H9 (cell line): ENCODE measurements around the gene CCDC88C. TPM values are rescaled to one million over a fixed set of nuclear protein-coding genes. Genes with fewer than 3 reads are reported as not detected.
"Not testable (repeated sequence)": the region's sequence is repeated elsewhere in the genome, so short reads cannot be mapped to it uniquely, and the experiment has no call there.

Experiments
- DNase-seq: peaks from one replicate; pipeline ENCODE4 v3.0.0-alpha.2; 2017
- H2AFZ ChIP-seq: one replicate; pipeline ENCODE4 v1.6.1; 2013; ENCODE audit warnings: mild to moderate bottlenecking, low read length, control low read depth, moderate library complexity
- H2AK5ac ChIP-seq: 2 replicates; pipeline ENCODE4 v1.6.1; 2013; ENCODE audit warnings: low read length, control low read depth, mixed read lengths; ENCODE audit not compliant: insufficient read length
- H2BK120ac ChIP-seq: one replicate; pipeline ENCODE4 v1.6.1; 2013; ENCODE audit warnings: low read depth, mild to moderate bottlenecking, low read length, control low read depth, inconsistent platforms; ENCODE audit not compliant: poor library complexity, severe bottlenecking
- H2BK12ac ChIP-seq: 2 replicates; pipeline ENCODE4 v1.6.1; 2013; ENCODE audit warnings: low read length, control low read depth, mixed read lengths, low read depth; ENCODE audit not compliant: insufficient read length
- H2BK15ac ChIP-seq: 2 replicates; pipeline ENCODE4 v1.6.1; 2013; ENCODE audit warnings: low read depth, low read length, control low read depth
- H2BK20ac ChIP-seq: one replicate; pipeline ENCODE4 v1.6.1; 2013; ENCODE audit warnings: low read depth, mild to moderate bottlenecking, low read length, control low read depth, inconsistent platforms; ENCODE audit not compliant: poor library complexity, severe bottlenecking
- H2BK5ac ChIP-seq: 2 replicates; pipeline ENCODE4 v1.6.1; 2013; ENCODE audit warnings: low read length, control low read depth, mixed read lengths; ENCODE audit not compliant: insufficient read length
- H3K14ac ChIP-seq: 2 replicates; pipeline ENCODE4 v1.6.1; 2013; ENCODE audit warnings: low read length, control low read depth; ENCODE audit not compliant: insufficient read depth
- H3K18ac ChIP-seq: 2 replicates; pipeline ENCODE4 v1.6.1; 2013; ENCODE audit warnings: low read depth, mild to moderate bottlenecking, mixed read lengths, low read length, control low read depth; ENCODE audit not compliant: insufficient read length
- H3K23ac ChIP-seq: 2 replicates; pipeline ENCODE4 v1.6.1; 2013; ENCODE audit warnings: low read length, control low read depth, mixed read lengths, low read depth; ENCODE audit not compliant: insufficient read length
- H3K23me2 ChIP-seq: 2 replicates; pipeline ENCODE4 v1.6.1; 2013; ENCODE audit warnings: low read depth, mild to moderate bottlenecking, mixed read lengths, low read length, control low read depth; ENCODE audit not compliant: insufficient read length, poor library complexity, severe bottlenecking
- H3K27ac ChIP-seq: 2 replicates; pipeline ENCODE4 v1.5.1; 2013; ENCODE audit warnings: low read length, control low read depth, mixed read lengths, low read depth; ENCODE audit not compliant: insufficient read length
- H3K27me3 ChIP-seq: 2 replicates; pipeline ENCODE4 v1.6.1; 2013; ENCODE audit warnings: low read length, control low read depth, inconsistent platforms; ENCODE audit not compliant: insufficient read depth
- H3K4ac ChIP-seq: 2 replicates; pipeline ENCODE4 v1.6.1; 2013; ENCODE audit warnings: low read depth, mild to moderate bottlenecking, control low read depth, inconsistent platforms, low read length, moderate library complexity
- H3K4me1 ChIP-seq: 2 replicates; pipeline ENCODE4 v1.6.1; 2013; ENCODE audit warnings: low read length, control low read depth, inconsistent platforms; ENCODE audit not compliant: insufficient read depth
- H3K4me2 ChIP-seq: 2 replicates; pipeline ENCODE4 v1.6.1; 2013; ENCODE audit warnings: low read length, control low read depth, mixed read lengths; ENCODE audit not compliant: insufficient read length, insufficient read depth
- H3K56ac ChIP-seq: 2 replicates; pipeline ENCODE4 v1.6.1; 2013; ENCODE audit warnings: low read depth, mild to moderate bottlenecking, mixed read lengths, low read length, control low read depth; ENCODE audit not compliant: insufficient read length
- H3K79me1 ChIP-seq: 2 replicates; pipeline ENCODE4 v1.6.1; 2013; ENCODE audit warnings: low read depth, mild to moderate bottlenecking, moderate library complexity, low read length, control low read depth, inconsistent platforms; ENCODE audit not compliant: insufficient read depth, poor library complexity, severe bottlenecking
- H3K79me2 ChIP-seq: 2 replicates; pipeline ENCODE4 v1.6.1; 2013; ENCODE audit warnings: low read length, control low read depth, inconsistent platforms; ENCODE audit not compliant: insufficient read depth
- H3K9ac ChIP-seq: 2 replicates; pipeline ENCODE4 v1.6.1; 2013; ENCODE audit warnings: low read length, control low read depth, mixed read lengths; ENCODE audit not compliant: insufficient read length; ENCODE audit errors: extremely low read depth
- H3K9me3 ChIP-seq: one replicate; pipeline ENCODE4 v1.6.1; 2013; ENCODE audit warnings: low read depth, low read length, inconsistent platforms; ENCODE audit not compliant: control insufficient read depth
- H3T11ph ChIP-seq: one replicate; pipeline ENCODE4 v1.6.1; 2013; ENCODE audit warnings: mild to moderate bottlenecking, low read length, control low read depth, inconsistent platforms
- H4K20me1 ChIP-seq: one replicate; pipeline ENCODE4 v1.6.1; 2013; ENCODE audit not compliant: control insufficient read depth, insufficient read length, insufficient read depth
- H4K5ac ChIP-seq: 2 replicates; pipeline ENCODE4 v1.6.1; 2013; ENCODE audit warnings: low read depth, mild to moderate bottlenecking, mixed read lengths, low read length, control low read depth; ENCODE audit not compliant: insufficient read length
- H4K8ac ChIP-seq: replicated peaks from 2 replicates; pipeline ENCODE4 v1.6.1; 2013; ENCODE audit warnings: low read length, control low read depth, mixed read lengths, low read depth; ENCODE audit not compliant: insufficient read length
- H4K91ac ChIP-seq: 2 replicates; pipeline ENCODE4 v1.6.1; 2013; ENCODE audit warnings: low read depth, mild to moderate bottlenecking, moderate library complexity, mixed read lengths, low read length, control low read depth; ENCODE audit not compliant: insufficient read length
- H3K27ac Mint-ChIP-seq, 3 experiments: 2 replicates in 2 of 3; 3 replicates in 1 of 3; pipeline ENCODE4 v1.8.0; 2020 to 2021; ENCODE audit warnings: mixed read lengths in 3 of 3, mild to moderate bottlenecking in 1 of 3, moderate library complexity in 1 of 3
- H3K27me3 Mint-ChIP-seq: 2 replicates; pipeline ENCODE4 v1.8.0; 2021; ENCODE audit warnings: low read depth, mild to moderate bottlenecking, moderate library complexity, mixed read lengths
- H3K36me3 Mint-ChIP-seq, 3 experiments: 2 replicates in 2 of 3; 3 replicates in 1 of 3; pipeline ENCODE4 v1.8.0; 2020 to 2021; ENCODE audit warnings: low read depth in 3 of 3, mixed read lengths in 3 of 3; ENCODE audit not compliant: insufficient read depth in 1 of 3
- H3K4me1 Mint-ChIP-seq, 2 experiments: 2 replicates each; pipeline ENCODE4 v1.8.0; 2020; ENCODE audit warnings: mixed read lengths in 2 of 2
- H3K4me3 Mint-ChIP-seq, 2 experiments: 2 replicates in 1 of 2; 3 replicates in 1 of 2; pipeline ENCODE4 v1.8.0; 2020 to 2021; ENCODE audit warnings: mild to moderate bottlenecking in 2 of 2, mixed read lengths in 2 of 2, moderate library complexity in 1 of 2
- H3K9me3 Mint-ChIP-seq, 2 experiments: 2 replicates in 1 of 2; 3 replicates in 1 of 2; pipeline ENCODE4 v1.8.0; 2020; ENCODE audit warnings: mild to moderate bottlenecking in 2 of 2, mixed read lengths in 2 of 2, moderate library complexity in 1 of 2
- CTCF ChIP-seq: fragments of 200-600 bp; sonication (generic); conservative IDR thresholded peaks from 3 replicates; pipeline ENCODE4 v1.8.0; 2021; ENCODE audit warnings: antibody characterized with exemption, mild to moderate bottlenecking
- WGBS: extraction: QIAGEN DNeasy Blood & Tissue Kit; methylation state at CpG from one replicate; pipeline ENCODE4 v1.1.7; 2013; ENCODE audit warnings: missing lambda C conversion rate, low lambda C conversion rate, mixed read lengths; ENCODE audit not compliant: insufficient read length; ENCODE audit errors: extremely low coverage; 5-methylcytosine and 5-hydroxymethylcytosine counted together
- total RNA-seq: library from RNA; stranded (reverse); gene quantifications from 2 replicates; pipeline ENCODE4 v1.2.1, GENCODE V29; 2021

The CCDC88C gene
- total RNA-seq, 1 experiment from 2014 or later = 52.4 TPM

GRCh38 chr14:91267965-91268437, 149.6 kb downstream of the CCDC88C start:
- no peak overlapping the region for H2AFZ ChIP-seq
- no peak for DNase-seq
- peaks cover 16% of the 10 kb centered on the region for H3K23me2 ChIP-seq
- H3K79me1 ChIP-seq = no peaks in the 10 kb centered on the region
- H3K79me2 ChIP-seq = no peaks in the 10 kb centered on the region
- Mint-ChIP-seq H3K27me3 (peaks cover 28% of the 10 kb centered on the region), H3K4me1 (peaks cover 10 to 24% of the 10 kb centered on the region in 2 experiments), H3K9me3 (no peaks in the 10 kb centered on the region), H3K36me3 (peaks cover 3 to 5% (median 4%) of the 10 kb centered on the region in 3 experiments; a peak in 6 of 7 replicates), H3K4me3 (no peak overlapping the region), H3K27ac (no peak overlapping the region)
- H3K18ac ChIP-seq = no peak overlapping the region
- no peak overlapping the region for H3K14ac ChIP-seq
- H2BK20ac ChIP-seq = no peak overlapping the region
- H4K8ac ChIP-seq = no peak overlapping the region
- no peak overlapping the region for H2BK120ac ChIP-seq
- H3K23ac ChIP-seq = no peak overlapping the region
- no peak for TF ChIP-seq CTCF
- no CpG with 5 or more reads among the region's 7 CpGs for WGBS
- no peak overlapping the region for H2BK15ac ChIP-seq
- no peaks in the 10 kb centered on the region for H3K4me1 ChIP-seq
- no peak overlapping the region for H3K4ac ChIP-seq
- no peak overlapping the region for H4K5ac ChIP-seq
- no peak overlapping the region for H3K27ac ChIP-seq
- no peak overlapping the region for H2BK12ac ChIP-seq
- peaks cover 3% of the 10 kb centered on the region; the same call in 1 of the 2 replicates for H3K27me3 ChIP-seq
- H4K20me1 ChIP-seq = no peaks in the 10 kb centered on the region
- H2BK5ac ChIP-seq = no peak overlapping the region
- H4K91ac ChIP-seq = no peak overlapping the region
- no peak overlapping the region for H3K4me2 ChIP-seq
- no peak overlapping the region for H3K9ac ChIP-seq
- H3K9me3 ChIP-seq = no peaks in the 10 kb centered on the region
- no peak overlapping the region for H3K56ac ChIP-seq
- no peak overlapping the region for H3T11ph ChIP-seq
- H2AK5ac ChIP-seq = no peak overlapping the region

GRCh38 chr14:91266276-91266675, 151.3 kb downstream of the CCDC88C start:
- not testable (repeated sequence) for H2BK5ac ChIP-seq, H3K79me2 ChIP-seq, H3K4me1 ChIP-seq, H3K27ac ChIP-seq, H3K18ac ChIP-seq, H3K14ac ChIP-seq, H2BK120ac ChIP-seq, H3K36me3 Mint-ChIP-seq, H3K27me3 ChIP-seq, H2BK12ac ChIP-seq, H2BK20ac ChIP-seq, H3K27ac Mint-ChIP-seq, H4K20me1 ChIP-seq, H3T11ph ChIP-seq, H2AFZ ChIP-seq, H3K9me3 Mint-ChIP-seq, H4K8ac ChIP-seq, H3K56ac ChIP-seq, H3K9ac ChIP-seq, H2AK5ac ChIP-seq, H3K4me3 Mint-ChIP-seq, H2BK15ac ChIP-seq, H4K91ac ChIP-seq, DNase-seq, H3K4ac ChIP-seq, H3K4me2 ChIP-seq, H3K9me3 ChIP-seq, H3K79me1 ChIP-seq, H4K5ac ChIP-seq, H3K23ac ChIP-seq
- no CpG with 5 or more reads among the region's 15 CpGs for WGBS
- Mint-ChIP-seq H3K4me1 (peaks cover 10 to 26% of the 10 kb centered on the region in 2 experiments), H3K27me3 (peaks cover 37% of the 10 kb centered on the region)
- H3K23me2 ChIP-seq = peaks cover 16% of the 10 kb centered on the region
